SK-N-SH (cell line): ENCODE data around the gene SDR39U1. TPM values are rescaled to one million over a fixed set of nuclear protein-coding genes. Genes with fewer than 3 reads are reported as not detected.

Experiments used
- CTCF ChIA-PET: fragments of 300-600, 350-600 bp; formaldehyde crosslinking; extraction: SDS; loops from one replicate; lab custom pipeline; 2021; lab: Yijun Ruan, JAX
- POLR2A ChIA-PET: fragments of 350-600 bp; sonication (Branson Sonifier 250); formaldehyde crosslinking; extraction: SDS; loops from one replicate; lab custom pipeline; 2020; ENCODE audit warnings: antibody characterized with exemption, inconsistent platforms; lab: Yijun Ruan, JAX
- DNase-seq: peaks from one replicate; pipeline ENCODE4 v3.0.0; 2012
- H2AFZ ChIP-seq: fragments of 200-600 bp; sonication (generic); 2 replicates; pipeline ENCODE4 v1.8.1; 2016; ENCODE audit warnings: antibody characterized with exemption, mild to moderate bottlenecking, low read depth
- H3F3A ChIP-seq: fragments of 200-600 bp; sonication (generic); replicated peaks from 2 replicates; pipeline ENCODE3; 2016; ENCODE audit warnings: antibody characterized with exemption, mild to moderate bottlenecking; ENCODE audit not compliant: insufficient read depth
- H3K27ac ChIP-seq, 2 experiments: fragments of 200-500 bp in 1 of 2; fragments of 200-600 bp in 1 of 2; sonication (Bioruptor generic) in 1 of 2; sonication (generic), shearing (Covaris generic) in 1 of 2; 2 replicates each; pipeline versions ENCODE4 v1.5.1 to v1.6.1; 2014 to 2016; ENCODE audit warnings: low read depth in 2 of 2, inconsistent platforms in 1 of 2, low read length in 1 of 2, mild to moderate bottlenecking in 1 of 2, mixed read lengths in 1 of 2
- H3K27me3 ChIP-seq: fragments of 200-600 bp; sonication (generic), shearing (Covaris generic); 2 replicates; pipeline ENCODE4 v1.6.1; 2016; ENCODE audit warnings: mixed run types; ENCODE audit not compliant: insufficient read depth
- H3K36me3 ChIP-seq, 2 experiments: fragments of 200-500 bp in 1 of 2; fragments of 200-600 bp in 1 of 2; sonication (Bioruptor generic) in 1 of 2; sonication (generic) in 1 of 2; replicated peaks in 1 of 2; 2 replicates each; pipeline versions ENCODE3 to v1.5.1; 2014 to 2016; ENCODE audit warnings: low read length in 1 of 2, mild to moderate bottlenecking in 1 of 2; ENCODE audit not compliant: insufficient read depth in 2 of 2, control insufficient read depth in 1 of 2
- H3K4me1 ChIP-seq, 2 experiments: fragments of 200-500 bp in 1 of 2; fragments of 200-600 bp in 1 of 2; sonication (Bioruptor generic) in 1 of 2; sonication (generic), shearing (Covaris generic) in 1 of 2; 2 replicates each; pipeline versions ENCODE4 v1.5.1 to v1.6.1; 2014 to 2016; ENCODE audit warnings: low read depth in 1 of 2, low read length in 1 of 2, mixed run types in 1 of 2; ENCODE audit not compliant: insufficient read depth in 2 of 2, control insufficient read depth in 1 of 2
- H3K4me2 ChIP-seq: fragments of 200-600 bp; sonication (generic), shearing (Covaris generic); 2 replicates; pipeline ENCODE4 v1.6.1; 2017; ENCODE audit warnings: mixed run types
- H3K4me3 ChIP-seq, 2 experiments: fragments of 200-500 bp in 1 of 2; fragments of 200-600 bp in 1 of 2; sonication (Bioruptor generic) in 1 of 2; sonication (generic), shearing (Covaris generic) in 1 of 2; 2 replicates each; pipeline versions ENCODE4 v1.5.1 to v1.8.1; 2014 to 2016; ENCODE audit warnings: low read depth in 2 of 2, inconsistent platforms in 1 of 2, low read length in 1 of 2, mild to moderate bottlenecking in 1 of 2, mixed read lengths in 1 of 2, moderate library complexity in 1 of 2
- H3K79me2 ChIP-seq: fragments of 200-600 bp; sonication (generic); 2 replicates; pipeline ENCODE4 v1.8.1; 2017; ENCODE audit warnings: mild to moderate bottlenecking; ENCODE audit not compliant: insufficient read depth
- H3K9ac ChIP-seq: fragments of 200-600 bp; sonication (generic); 2 replicates; pipeline ENCODE4 v1.6.1; 2017; ENCODE audit warnings: mixed run types
- H3K9me2 ChIP-seq: fragments of 200-600 bp; sonication (generic); 2 replicates; pipeline ENCODE4 v1.6.1; 2017; ENCODE audit warnings: mixed run types
- H3K9me3 ChIP-seq: fragments of 200-600 bp; sonication (generic); 2 replicates; pipeline ENCODE4 v1.6.1; 2017; ENCODE audit warnings: mixed run types, mild to moderate bottlenecking, moderate library complexity
- H4K20me1 ChIP-seq: fragments of 200-600 bp; sonication (generic); 2 replicates; pipeline ENCODE4 v1.6.1; 2017; ENCODE audit warnings: mild to moderate bottlenecking, mixed run types; ENCODE audit not compliant: insufficient read depth
- CHD2 ChIP-seq: fragments of 150-350 bp; IDR thresholded peaks from 2 replicates; pipeline ENCODE4 v1.6.1; 2018; ENCODE audit warnings: low read length; ENCODE audit not compliant: partially characterized antibody
- FOSL2 ChIP-seq: IDR thresholded peaks from 2 replicates; pipeline ENCODE4 v1.4.0; 2012; ENCODE audit warnings: low read depth, mild to moderate bottlenecking, moderate library complexity, borderline replicate concordance
- FOXJ3 ChIP-seq: sonication (generic); formaldehyde crosslinking; IDR thresholded peaks from 2 replicates; pipeline ENCODE4 v1.5.1; 2020; ENCODE audit warnings: mild to moderate bottlenecking, missing genetic modification reagents
- GABPA ChIP-seq: IDR thresholded peaks from 2 replicates; pipeline ENCODE4 v1.4.0; 2012; ENCODE audit warnings: low read depth, mild to moderate bottlenecking
- MXI1 ChIP-seq: IDR thresholded peaks from 2 replicates; pipeline ENCODE4 v1.6.1; 2012; ENCODE audit warnings: mild to moderate bottlenecking, low read depth, low read length, improper control_type of control experiment
- NFIC ChIP-seq: IDR thresholded peaks from 2 replicates; pipeline ENCODE4 v1.4.0; 2012; ENCODE audit warnings: borderline replicate concordance
- RAD21 ChIP-seq: IDR thresholded peaks from 2 replicates; pipeline ENCODE4 v1.6.1; 2012; ENCODE audit warnings: mild to moderate bottlenecking, low read length
- RCOR1 ChIP-seq: fragments of 150-350 bp; IDR thresholded peaks from 2 replicates; pipeline ENCODE4 v1.6.1; 2017; ENCODE audit warnings: antibody characterized with exemption, low read length
- RFX5 ChIP-seq: IDR thresholded peaks from 2 replicates; pipeline ENCODE4 v1.6.1; 2012; ENCODE audit warnings: mild to moderate bottlenecking, improper control_type of control experiment, low read length
- RXRA ChIP-seq: IDR thresholded peaks from 2 replicates; pipeline ENCODE4 v1.4.0; 2012; ENCODE audit warnings: low read depth, mild to moderate bottlenecking, borderline replicate concordance
- WGBS: methylation state at CpG from one replicate; pipeline ENCODE4 v1.1.6; 2017; ENCODE audit warnings: low lambda C conversion rate; 5-methylcytosine and 5-hydroxymethylcytosine counted together
- polyA plus RNA-seq, 3 experiments: library from polyadenylated mRNA; depleted of rRNA; stranded (reverse); fragments of >200 nt; gene quantifications; 2 replicates each; pipeline ENCODE4 v1.2.3, GENCODE V29; 2012
- TF ChIP-seq, protein P1 (sequence below): IDR thresholded peaks from 2 replicates; pipeline ENCODE4 v1.4.0; 2012; ENCODE audit warnings: low read depth
- TF ChIP-seq, protein P2 (sequence below): fragments of 150-350 bp; IDR thresholded peaks from 2 replicates; pipeline ENCODE4 v1.6.1; 2016; ENCODE audit warnings: mild to moderate bottlenecking, low read depth, low read length
- TF ChIP-seq, protein P3 (sequence below): fragments of 200-600 bp; sonication (generic); IDR thresholded peaks from 2 replicates; pipeline ENCODE4 v1.6.1; 2017; ENCODE audit warnings: antibody characterized with exemption, mild to moderate bottlenecking, moderate library complexity

SDR39U1 gene
- polyA plus RNA-seq, 1 of the 3 experiments (the other 2 are of a cell fraction), result 81.8 TPM

DNA sequence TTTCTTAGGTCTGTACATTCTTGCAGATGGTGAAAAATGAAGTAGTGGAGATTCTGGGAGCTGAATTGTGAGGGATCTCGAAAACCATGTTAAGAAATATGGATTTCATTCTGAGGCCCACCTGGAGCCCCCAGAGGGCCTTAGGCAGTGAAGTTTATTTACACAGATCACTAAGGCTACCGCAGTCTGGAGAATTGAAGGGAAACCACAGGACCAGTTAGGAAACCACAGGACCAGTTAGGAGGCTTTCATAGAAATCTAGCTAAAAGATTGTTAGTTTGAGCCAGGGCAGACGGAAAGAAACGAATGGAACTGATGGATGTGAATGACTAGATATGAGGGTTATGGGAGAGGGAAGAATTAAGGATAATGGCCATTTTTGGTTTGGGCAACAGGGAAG is 20.3 kb downstream of the SDR39U1 start:
- Histone ChIP-seq H3K4me1 (peaks cover 0 to 14% of the 10 kb centered on the region in 2 experiments; a peak in 3 of 4 replicates), H3K9me3 (no peaks in the 10 kb centered on the region), H3F3A (peaks cover 7% of the 10 kb centered on the region), H3K4me3 (no peak overlapping the region), H3K79me2 (no peaks in the 10 kb centered on the region), H3K36me3 (no peaks in the 10 kb centered on the region), H3K27me3 (0 out of 2 replicates have a peak, but pooled peaks cover 5% of the 10 kb centered on the region), H3K27ac (no peak overlapping the region), H3K4me2 (no peak overlapping the region), H3K9ac (no peak overlapping the region), H2AFZ (no peak overlapping the region), H3K9me2 (no peaks in the 10 kb centered on the region), H4K20me1 (no peaks in the 10 kb centered on the region)
- WGBS, result 74% methylated on average over 4 of the region's 4 CpGs
- no peak for DNase-seq
- CTCF ChIA-PET, result interaction anchor here (1.0 to 16.1 kb wide), 8 partner anchors 9 to 90 kb away, joined by 3 to 275 read pairs (median 5); no protein-coding TSS in a partner anchor
- no peak for TF ChIP-seq RCOR1
- no peak for TF ChIP-seq MXI1
- POLR2A ChIA-PET, result no interaction called here

DNA sequence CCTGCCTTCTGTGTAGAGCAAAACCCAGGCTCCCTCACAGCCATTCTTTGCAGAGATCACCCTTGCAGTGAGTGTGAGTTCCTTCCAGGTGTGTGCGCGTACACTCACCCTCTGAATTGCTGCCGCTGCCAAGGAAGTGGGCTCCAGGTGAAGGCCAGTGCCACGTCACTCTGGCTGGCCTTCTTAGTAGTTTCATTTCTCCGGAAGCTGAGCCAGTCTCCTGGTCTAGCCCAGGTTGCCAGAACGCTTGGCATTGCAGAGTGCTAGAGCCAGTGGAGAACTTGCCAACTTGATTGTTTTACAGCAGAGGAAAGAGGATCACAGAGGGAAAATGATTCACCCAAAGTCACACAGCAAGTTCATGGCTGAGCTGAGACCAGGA is 24.1 kb downstream of the SDR39U1 start:
- Histone ChIP-seq H3K36me3 (peaks cover 0 to 4% of the 10 kb centered on the region in 2 experiments), H3K27ac (no peak overlapping the region), H3K27me3 (0 out of 2 replicates have a peak, but pooled peaks cover 5% of the 10 kb centered on the region), H3K9me3 (no peaks in the 10 kb centered on the region), H2AFZ (no peak overlapping the region), H3K9me2 (no peaks in the 10 kb centered on the region), H3K4me3 (no peak overlapping the region), H3F3A (no peaks in the 10 kb centered on the region), H3K4me1 (no peaks in the 10 kb centered on the region; a peak in 1 of 4 replicates), H3K4me2 (no peak overlapping the region), H3K79me2 (no peaks in the 10 kb centered on the region), H3K9ac (no peak overlapping the region), H4K20me1 (no peaks in the 10 kb centered on the region)
- no peak for TF ChIP-seq RXRA
- TF ChIP-seq RFX5, result no peak
- TF ChIP-seq RAD21, result no peak
- no peak for TF ChIP-seq FOSL2
- no peak for TF ChIP-seq FOXJ3
- TF ChIP-seq, protein P1, sequence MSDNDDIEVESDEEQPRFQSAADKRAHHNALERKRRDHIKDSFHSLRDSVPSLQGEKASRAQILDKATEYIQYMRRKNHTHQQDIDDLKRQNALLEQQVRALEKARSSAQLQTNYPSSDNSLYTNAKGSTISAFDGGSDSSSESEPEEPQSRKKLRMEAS, result no peak
- no peak for TF ChIP-seq GABPA
- TF ChIP-seq NFIC, result no peak
- TF ChIP-seq, protein P2, sequence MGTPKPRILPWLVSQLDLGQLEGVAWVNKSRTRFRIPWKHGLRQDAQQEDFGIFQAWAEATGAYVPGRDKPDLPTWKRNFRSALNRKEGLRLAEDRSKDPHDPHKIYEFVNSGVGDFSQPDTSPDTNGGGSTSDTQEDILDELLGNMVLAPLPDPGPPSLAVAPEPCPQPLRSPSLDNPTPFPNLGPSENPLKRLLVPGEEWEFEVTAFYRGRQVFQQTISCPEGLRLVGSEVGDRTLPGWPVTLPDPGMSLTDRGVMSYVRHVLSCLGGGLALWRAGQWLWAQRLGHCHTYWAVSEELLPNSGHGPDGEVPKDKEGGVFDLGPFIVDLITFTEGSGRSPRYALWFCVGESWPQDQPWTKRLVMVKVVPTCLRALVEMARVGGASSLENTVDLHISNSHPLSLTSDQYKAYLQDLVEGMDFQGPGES, result no peak
- TF ChIP-seq, protein P3, sequence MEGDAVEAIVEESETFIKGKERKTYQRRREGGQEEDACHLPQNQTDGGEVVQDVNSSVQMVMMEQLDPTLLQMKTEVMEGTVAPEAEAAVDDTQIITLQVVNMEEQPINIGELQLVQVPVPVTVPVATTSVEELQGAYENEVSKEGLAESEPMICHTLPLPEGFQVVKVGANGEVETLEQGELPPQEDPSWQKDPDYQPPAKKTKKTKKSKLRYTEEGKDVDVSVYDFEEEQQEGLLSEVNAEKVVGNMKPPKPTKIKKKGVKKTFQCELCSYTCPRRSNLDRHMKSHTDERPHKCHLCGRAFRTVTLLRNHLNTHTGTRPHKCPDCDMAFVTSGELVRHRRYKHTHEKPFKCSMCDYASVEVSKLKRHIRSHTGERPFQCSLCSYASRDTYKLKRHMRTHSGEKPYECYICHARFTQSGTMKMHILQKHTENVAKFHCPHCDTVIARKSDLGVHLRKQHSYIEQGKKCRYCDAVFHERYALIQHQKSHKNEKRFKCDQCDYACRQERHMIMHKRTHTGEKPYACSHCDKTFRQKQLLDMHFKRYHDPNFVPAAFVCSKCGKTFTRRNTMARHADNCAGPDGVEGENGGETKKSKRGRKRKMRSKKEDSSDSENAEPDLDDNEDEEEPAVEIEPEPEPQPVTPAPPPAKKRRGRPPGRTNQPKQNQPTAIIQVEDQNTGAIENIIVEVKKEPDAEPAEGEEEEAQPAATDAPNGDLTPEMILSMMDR, result no peak
- no peak for TF ChIP-seq CHD2
- ChIA-PET POLR2A (interaction anchor here (1.3 to 1.5 kb wide), 2 partner anchors 12 kb away, joined by 4 to 8 read pairs; partner anchors contain the start of genes CBLN3 and KHNYN), CTCF (interaction anchor here (1.4 to 9.9 kb wide), 6 partner anchors 9 to 87 kb away, joined by 3 to 63 read pairs (median 24); partner anchors contain the start of genes CBLN3 and KHNYN)
- WGBS, result 59% methylated on average over 6 of the region's 6 CpGs
- no peak for DNase-seq
